Colonic mucosa (tissue), 4 donors: ENCODE data around the gene KYNU. TPM values are rescaled to one million over a fixed set of nuclear protein-coding genes. Genes with fewer than 3 reads are reported as not detected.

Experiments used
- DNase-seq: peaks from one replicate; pipeline ENCODE4 v3.0.0-alpha.2; 2020
- H3K27ac ChIP-seq: fragments of 200-600 bp; one replicate; pipeline ENCODE4 v1.8.0; 2021
- H3K27me3 ChIP-seq: fragments of 200-600 bp; one replicate; pipeline ENCODE4 v1.8.0; 2021
- H3K36me3 ChIP-seq: fragments of 200-600 bp; one replicate; pipeline ENCODE4 v1.8.0; 2021
- H3K4me1 ChIP-seq: fragments of 200-600 bp; one replicate; pipeline ENCODE4 v1.8.0; 2021; ENCODE audit warnings: mild to moderate bottlenecking
- H3K4me3 ChIP-seq: fragments of 200-600 bp; one replicate; pipeline ENCODE4 v1.8.0; 2021
- H3K9ac ChIP-seq, 2 donors: one replicate each; pipeline ENCODE4 v1.7.0; 2013; ENCODE audit warnings: control low read depth in 2 of 2, low read depth in 2 of 2, low read length in 2 of 2
- H3K9me3 ChIP-seq: fragments of 200-600 bp; one replicate; pipeline ENCODE4 v1.8.0; 2021
- intact Hi-C: fragments of 100-400 bp; cut with DNase I; formaldehyde crosslinking; loops from one replicate; pipeline ENCODE4 v1.14.1; 2022
- total RNA-seq, 2 donors: library from RNA; stranded (reverse); fragmentation: NEBNext Ultra II Directional in 1 of 2; extraction: Animal tissue kit (Norgen Biotek cat#: 25700) in 1 of 2; gene quantifications; one replicate each; pipeline ENCODE4 v1.2.1, GENCODE V29; 2021
- TF ChIP-seq, protein P1 (sequence below): fragments of 200-600 bp; IDR thresholded peaks from one replicate; pipeline ENCODE4 v1.8.0; 2022; ENCODE audit warnings: antibody characterized with exemption, mild to moderate bottlenecking
- donor health status: healthy.
- donor health status: DM: no; HTN: no; CAD: no.
- donor health status: DM: no; HTN: no; CAD: no.

KYNU gene
- total RNA-seq, 2 donors from 2014 or later: 0.64 to 2.8 TPM

- no peak overlapping the region for H3K4me3 ChIP-seq
Measured at GRCh38 chr2:142981756-142982155, 104.3 kb downstream of the KYNU start.

DNA sequence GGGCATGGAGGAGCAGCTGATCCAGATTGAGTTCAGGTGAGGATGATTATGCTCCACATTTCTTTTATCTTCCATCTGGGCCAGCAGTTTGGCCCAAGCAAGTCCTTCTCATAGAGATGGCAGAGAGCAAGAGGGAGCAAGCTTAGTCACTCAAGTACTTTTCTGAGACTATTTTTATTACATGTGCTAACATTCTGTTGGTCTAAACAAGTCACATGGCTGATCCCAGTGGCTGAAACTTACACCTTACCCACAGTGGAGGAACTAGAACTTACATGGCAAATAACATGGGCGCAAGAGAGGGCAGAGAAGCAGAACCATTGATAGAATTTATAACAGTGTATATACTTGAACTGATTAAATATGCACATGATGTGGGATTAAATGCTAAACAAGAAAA is 105.7 kb downstream of the KYNU start:
- TF ChIP-seq, protein P1, sequence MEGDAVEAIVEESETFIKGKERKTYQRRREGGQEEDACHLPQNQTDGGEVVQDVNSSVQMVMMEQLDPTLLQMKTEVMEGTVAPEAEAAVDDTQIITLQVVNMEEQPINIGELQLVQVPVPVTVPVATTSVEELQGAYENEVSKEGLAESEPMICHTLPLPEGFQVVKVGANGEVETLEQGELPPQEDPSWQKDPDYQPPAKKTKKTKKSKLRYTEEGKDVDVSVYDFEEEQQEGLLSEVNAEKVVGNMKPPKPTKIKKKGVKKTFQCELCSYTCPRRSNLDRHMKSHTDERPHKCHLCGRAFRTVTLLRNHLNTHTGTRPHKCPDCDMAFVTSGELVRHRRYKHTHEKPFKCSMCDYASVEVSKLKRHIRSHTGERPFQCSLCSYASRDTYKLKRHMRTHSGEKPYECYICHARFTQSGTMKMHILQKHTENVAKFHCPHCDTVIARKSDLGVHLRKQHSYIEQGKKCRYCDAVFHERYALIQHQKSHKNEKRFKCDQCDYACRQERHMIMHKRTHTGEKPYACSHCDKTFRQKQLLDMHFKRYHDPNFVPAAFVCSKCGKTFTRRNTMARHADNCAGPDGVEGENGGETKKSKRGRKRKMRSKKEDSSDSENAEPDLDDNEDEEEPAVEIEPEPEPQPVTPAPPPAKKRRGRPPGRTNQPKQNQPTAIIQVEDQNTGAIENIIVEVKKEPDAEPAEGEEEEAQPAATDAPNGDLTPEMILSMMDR: no peak
- intact Hi-C loops: loop anchor here (10.0 kb wide), 1 partner anchor 298 kb away; no protein-coding TSS in a partner anchor
- DNase-seq: no peak

More at GRCh38 chr2:142981756-142982155, 104.3 kb downstream of the KYNU start:
- Histone ChIP-seq H3K36me3 (no peaks in the 10 kb centered on the region), H3K4me1 (no peaks in the 10 kb centered on the region), H3K9me3 (no peaks in the 10 kb centered on the region), H3K9ac (no peak overlapping the region), H3K27me3 (no peaks in the 10 kb centered on the region), H3K27ac (no peak overlapping the region)
- no peak for DNase-seq
- intact Hi-C loops: loop anchor here (10.0 kb wide), 1 partner anchor 297 kb away; no protein-coding TSS in a partner anchor
- TF ChIP-seq, protein P1: no peak

DNA sequence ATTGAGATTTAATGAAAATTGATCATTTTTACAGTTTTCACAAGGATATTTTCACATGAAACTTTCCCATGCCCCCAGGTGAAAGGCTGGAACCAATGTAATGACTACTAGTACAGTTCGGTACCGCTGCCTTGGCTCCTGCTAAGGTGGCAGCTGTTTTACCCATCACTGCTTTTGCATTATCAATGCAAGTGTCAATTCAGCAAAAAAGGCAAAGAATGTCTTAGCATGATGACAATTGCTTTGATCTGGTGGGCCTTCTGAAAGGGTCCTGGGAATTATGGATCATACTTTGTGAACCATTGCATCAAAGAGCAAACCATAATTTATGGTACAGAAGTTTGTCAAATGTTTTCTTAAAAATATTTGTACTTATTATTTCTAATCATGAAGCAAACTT is 107.2 kb downstream of the KYNU start:
- Histone ChIP-seq H3K9ac (no peak overlapping the region), H3K4me1 (no peaks in the 10 kb centered on the region), H3K4me3 (no peak overlapping the region), H3K27me3 (no peaks in the 10 kb centered on the region), H3K36me3 (no peaks in the 10 kb centered on the region), H3K27ac (no peak overlapping the region), H3K9me3 (no peaks in the 10 kb centered on the region)
- no peak for DNase-seq
- TF ChIP-seq, protein P1: no peak
- intact Hi-C loops: loop anchor here (10.0 kb wide), 1 partner anchor 300 kb away; no protein-coding TSS in a partner anchor

More for the DNA sequence above, 105.7 kb downstream of the KYNU start:
- no peaks in the 10 kb centered on the region for H3K4me1 ChIP-seq
- no peak overlapping the region for H3K27ac ChIP-seq
- no peak overlapping the region for H3K9ac ChIP-seq
- H3K9me3 ChIP-seq: no peaks in the 10 kb centered on the region
- H3K27me3 ChIP-seq: no peaks in the 10 kb centered on the region
- no peak overlapping the region for H3K4me3 ChIP-seq
- H3K36me3 ChIP-seq: no peaks in the 10 kb centered on the region

DNA sequence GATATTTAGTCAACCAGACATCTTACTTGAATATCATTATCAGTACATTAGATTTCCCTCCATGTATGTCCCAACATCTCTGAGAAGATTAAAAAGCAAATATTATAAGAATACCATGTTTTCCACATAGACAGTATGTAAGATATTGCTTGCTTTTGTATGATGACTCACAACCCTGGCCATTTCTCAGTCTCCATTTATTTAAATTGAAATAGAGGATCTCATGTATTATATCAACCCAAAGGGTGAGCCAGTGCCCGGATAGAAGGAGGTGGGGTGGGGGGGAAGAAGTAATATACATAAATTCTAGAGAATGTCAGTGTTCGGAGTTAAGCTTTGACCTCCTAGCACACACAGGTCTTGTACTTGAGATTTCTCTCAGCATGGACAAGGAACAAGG is 109.6 kb downstream of the KYNU start:
- TF ChIP-seq, protein P1: no peak
- Histone ChIP-seq H3K4me3 (no peak overlapping the region), H3K27ac (no peak overlapping the region), H3K27me3 (no peaks in the 10 kb centered on the region), H3K9me3 (no peaks in the 10 kb centered on the region), H3K36me3 (no peaks in the 10 kb centered on the region), H3K4me1 (no peaks in the 10 kb centered on the region), H3K9ac (no peak overlapping the region)
- no peak for DNase-seq
- intact Hi-C loops: loop anchor here (10.0 kb wide), 1 partner anchor 302 kb away; no protein-coding TSS in a partner anchor

- Histone ChIP-seq H3K27ac (no peak overlapping the region), H3K4me3 (no peak overlapping the region), H3K4me1 (no peaks in the 10 kb centered on the region), H3K9ac (no peak overlapping the region), H3K36me3 (no peaks in the 10 kb centered on the region), H3K27me3 (no peaks in the 10 kb centered on the region), H3K9me3 (no peaks in the 10 kb centered on the region)
- intact Hi-C loops: loop anchor here (10.0 kb wide), 1 partner anchor 305 kb away; no protein-coding TSS in a partner anchor
- TF ChIP-seq, protein P1: peak; percentile 44
- DNase-seq: no peak
Measured at GRCh38 chr2:142989273-142990204, 112.1 kb downstream of the KYNU start.
